ENCODE results near the gene TRIM10. TPM values are rescaled to one million over a fixed set of nuclear protein-coding genes. Genes with fewer than 3 reads are reported as not detected.
A peak's percentile ranks its signal among the peaks of the same experiment; 100 is the strongest.
"Not testable (repeated sequence)": the region's sequence is repeated elsewhere in the genome, so short reads cannot be mapped to it uniquely, and the experiment has no call there.

TRIM10 gene
- total RNA-seq, 1 donor from 2014 or later: not detected

- peak; percentile 58 for DNase-seq (ENCODE audit: extremely low read depth, low read depth, low spot score)
Observed at GRCh38 chr6:30130887-30131862, 29.8 kb downstream of the TRIM10 start.

DNA sequence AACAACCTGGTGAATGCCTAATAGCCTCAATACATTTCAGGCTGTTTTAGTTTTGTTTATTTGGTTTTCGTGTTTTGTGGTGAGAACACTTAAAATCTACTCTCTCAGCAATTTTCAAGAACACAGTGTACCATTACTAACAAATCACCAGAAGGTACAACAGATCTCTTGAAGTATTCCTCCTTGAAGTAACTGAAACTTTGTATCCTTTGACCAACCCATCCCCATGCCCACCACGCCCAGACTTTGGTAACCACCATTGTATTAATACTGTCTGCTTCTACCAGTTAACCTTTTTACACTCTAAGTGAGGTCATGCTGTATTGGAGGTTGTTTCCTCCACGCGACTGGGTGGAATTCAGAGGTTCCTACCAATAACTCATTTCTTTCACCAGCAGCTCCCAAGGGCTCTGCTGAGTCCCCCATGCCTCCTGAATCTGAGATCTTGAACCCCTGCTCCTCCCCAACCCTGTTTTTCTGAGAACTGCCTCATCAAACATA, 30.8 kb downstream of the TRIM10 start:
- no peak for DNase-seq (ENCODE audit: extremely low read depth, low read depth, low spot score)

- DNase-seq (ENCODE audit: extremely low read depth, low read depth, low spot score): no peak
Observed at GRCh38 chr6:30129265-30130178, 31.5 kb downstream of the TRIM10 start.

GRCh38 chr6:30127238-30128093, 33.5 kb downstream of the TRIM10 start:
- DNase-seq (ENCODE audit: extremely low read depth, low read depth, low spot score): no peak

GRCh38 chr6:30122515-30122914, 38.5 kb downstream of the TRIM10 start:
- DNase-seq (ENCODE audit: extremely low read depth, low read depth, low spot score): no peak

- DNase-seq (ENCODE audit: extremely low read depth, low read depth, low spot score): no peak
Observed at GRCh38 chr6:30121446-30122366, 39.3 kb downstream of the TRIM10 start.

GRCh38 chr6:30118691-30119090, 42.3 kb downstream of the TRIM10 start:
- DNase-seq (ENCODE audit: extremely low read depth, low read depth, low spot score): not testable (repeated sequence)

GRCh38 chr6:30116724-30117123, 44.3 kb downstream of the TRIM10 start:
- DNase-seq (ENCODE audit: extremely low read depth, low read depth, low spot score): no peak

DNA sequence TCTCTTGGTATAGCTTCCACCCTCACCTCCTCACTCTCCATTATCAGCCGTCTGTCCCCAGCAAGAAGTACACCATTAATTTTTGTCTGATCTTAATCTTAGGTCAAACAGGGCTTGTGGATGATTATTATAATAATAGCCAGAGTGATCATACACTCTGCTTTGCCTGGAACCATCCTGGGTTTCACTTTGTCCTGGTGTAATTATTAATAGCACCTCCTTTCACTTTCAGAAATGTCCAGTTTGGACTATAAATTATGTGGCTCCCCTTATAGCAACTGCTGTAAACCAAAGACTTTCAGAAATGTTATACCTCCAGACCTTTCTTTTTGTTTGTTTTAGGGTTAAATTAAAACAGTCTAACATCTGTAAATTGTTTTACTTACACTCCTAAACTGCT, 47.2 kb downstream of the TRIM10 start:
- no peak for DNase-seq (ENCODE audit: extremely low read depth, low read depth, low spot score)

DNA sequence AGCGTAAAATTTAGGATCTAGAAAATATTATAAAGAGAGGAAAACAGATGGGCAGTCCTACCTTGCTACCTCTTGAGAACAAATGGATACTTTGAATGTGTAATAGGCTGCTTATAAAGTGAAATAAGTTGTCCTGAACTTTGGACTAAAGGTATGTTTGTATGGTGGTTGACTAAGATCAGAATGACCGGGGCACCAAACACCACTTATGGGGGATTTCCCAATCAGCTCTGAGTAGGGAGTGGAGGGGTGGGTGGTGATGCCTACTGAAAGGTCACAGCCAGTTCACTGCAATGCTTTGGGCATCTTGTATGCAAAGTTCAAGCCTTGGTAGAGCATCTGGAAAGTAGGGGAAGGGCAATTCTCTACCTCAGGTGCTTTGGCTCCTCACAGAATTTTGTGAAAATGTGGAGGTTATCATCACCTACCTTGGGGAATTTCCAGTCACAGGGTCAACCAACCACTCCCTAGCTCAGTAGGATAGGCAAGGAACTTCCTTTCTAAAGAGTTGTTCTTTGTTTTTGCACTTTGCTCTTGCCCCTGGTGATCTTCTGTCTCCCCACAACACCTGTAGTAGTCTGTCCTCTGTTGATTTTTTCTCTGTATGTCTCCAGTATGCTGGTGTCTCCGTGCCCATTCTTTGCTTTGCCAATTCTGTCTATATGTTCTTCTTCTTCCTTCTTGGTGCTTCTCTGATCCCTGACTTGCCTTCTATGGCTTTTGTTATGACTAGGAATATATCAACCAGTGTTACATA, 47.8 kb downstream of the TRIM10 start, which contains the start of gene TRIM31:
TSS of gene TRIM31 (minus strand) at position 88 of the 757 bp plus-strand sequence. CDS start 285 bp downstream, outside the sequence.
- DNase-seq (ENCODE audit: extremely low read depth, low read depth, low spot score): no peak

GRCh38 chr6:30112402-30112994, 48.5 kb downstream of the TRIM10 start:
- no peak for DNase-seq (ENCODE audit: extremely low read depth, low read depth, low spot score)

GRCh38 chr6:30111266-30111856, 49.6 kb downstream of the TRIM10 start:
- DNase-seq (ENCODE audit: extremely low read depth, low read depth, low spot score): no peak

- no peak for DNase-seq (ENCODE audit: extremely low read depth, low read depth, low spot score)
Observed at GRCh38 chr6:30104661-30105060, 56.4 kb downstream of the TRIM10 start.

GRCh38 chr6:30103872-30104179, 57.2 kb downstream of the TRIM10 start:
- DNase-seq (ENCODE audit: extremely low read depth, low read depth, low spot score): no peak

- DNase-seq (ENCODE audit: extremely low read depth, low read depth, low spot score): peak; percentile 48
Observed at GRCh38 chr6:30102970-30103871, 57.8 kb downstream of the TRIM10 start.

GRCh38 chr6:30102414-30102969, 58.5 kb downstream of the TRIM10 start:
- no peak for DNase-seq (ENCODE audit: extremely low read depth, low read depth, low spot score)
